ENCODE data around the gene SNX25.

DNA sequence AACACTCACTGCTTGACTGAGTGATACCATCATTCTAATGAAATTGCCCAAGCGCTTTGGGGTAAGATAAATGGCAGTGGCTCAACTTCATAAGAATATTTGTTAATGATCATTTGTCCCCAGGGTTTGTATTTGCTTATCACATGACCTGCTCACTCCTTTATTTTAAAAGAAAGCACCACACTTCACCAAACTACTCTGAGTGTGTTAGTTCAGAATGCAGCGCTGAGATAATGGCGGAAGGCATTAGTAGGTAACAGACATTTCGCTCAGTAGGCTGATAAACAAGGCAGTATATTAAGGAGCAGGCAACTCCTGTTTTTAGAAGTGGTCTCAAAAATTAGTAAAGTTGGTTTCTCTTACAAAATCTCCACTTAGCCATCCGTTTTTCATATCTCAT is 1.6 kb downstream of the SNX25 start:
- no peak for TF ChIP-seq POLR2AphosphoS5 (IDR thresholded peaks at IDR 0.05; ENCODE audit: low read depth, low read length)
- TF ChIP-seq, protein P1, sequence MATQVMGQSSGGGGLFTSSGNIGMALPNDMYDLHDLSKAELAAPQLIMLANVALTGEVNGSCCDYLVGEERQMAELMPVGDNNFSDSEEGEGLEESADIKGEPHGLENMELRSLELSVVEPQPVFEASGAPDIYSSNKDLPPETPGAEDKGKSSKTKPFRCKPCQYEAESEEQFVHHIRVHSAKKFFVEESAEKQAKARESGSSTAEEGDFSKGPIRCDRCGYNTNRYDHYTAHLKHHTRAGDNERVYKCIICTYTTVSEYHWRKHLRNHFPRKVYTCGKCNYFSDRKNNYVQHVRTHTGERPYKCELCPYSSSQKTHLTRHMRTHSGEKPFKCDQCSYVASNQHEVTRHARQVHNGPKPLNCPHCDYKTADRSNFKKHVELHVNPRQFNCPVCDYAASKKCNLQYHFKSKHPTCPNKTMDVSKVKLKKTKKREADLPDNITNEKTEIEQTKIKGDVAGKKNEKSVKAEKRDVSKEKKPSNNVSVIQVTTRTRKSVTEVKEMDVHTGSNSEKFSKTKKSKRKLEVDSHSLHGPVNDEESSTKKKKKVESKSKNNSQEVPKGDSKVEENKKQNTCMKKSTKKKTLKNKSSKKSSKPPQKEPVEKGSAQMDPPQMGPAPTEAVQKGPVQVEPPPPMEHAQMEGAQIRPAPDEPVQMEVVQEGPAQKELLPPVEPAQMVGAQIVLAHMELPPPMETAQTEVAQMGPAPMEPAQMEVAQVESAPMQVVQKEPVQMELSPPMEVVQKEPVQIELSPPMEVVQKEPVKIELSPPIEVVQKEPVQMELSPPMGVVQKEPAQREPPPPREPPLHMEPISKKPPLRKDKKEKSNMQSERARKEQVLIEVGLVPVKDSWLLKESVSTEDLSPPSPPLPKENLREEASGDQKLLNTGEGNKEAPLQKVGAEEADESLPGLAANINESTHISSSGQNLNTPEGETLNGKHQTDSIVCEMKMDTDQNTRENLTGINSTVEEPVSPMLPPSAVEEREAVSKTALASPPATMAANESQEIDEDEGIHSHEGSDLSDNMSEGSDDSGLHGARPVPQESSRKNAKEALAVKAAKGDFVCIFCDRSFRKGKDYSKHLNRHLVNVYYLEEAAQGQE (IDR thresholded peaks at IDR 0.05; ENCODE audit: insufficient read depth in 1 of 2, low read depth in 2 of 2, low read length in 2 of 2) = no peak
- TF ChIP-seq SIN3A (IDR thresholded peaks at IDR 0.05; ENCODE audit: borderline replicate concordance, insufficient read depth, low read length) = no peak
- TF ChIP-seq TAF1 (IDR thresholded peaks at IDR 0.05; ENCODE audit: borderline replicate concordance, insufficient read depth, low read length) = no peak
